Measurements from ENCODE around the gene IGF2BP2.
A peak's percentile ranks its signal among the peaks of the same experiment; 100 is the strongest.

The IGF2BP2 gene

GRCh38 chr3:185721970-185722369, 102.9 kb downstream of the IGF2BP2 start:
- ATAC-seq = no peak
- TF ChIP-seq, protein P1, sequence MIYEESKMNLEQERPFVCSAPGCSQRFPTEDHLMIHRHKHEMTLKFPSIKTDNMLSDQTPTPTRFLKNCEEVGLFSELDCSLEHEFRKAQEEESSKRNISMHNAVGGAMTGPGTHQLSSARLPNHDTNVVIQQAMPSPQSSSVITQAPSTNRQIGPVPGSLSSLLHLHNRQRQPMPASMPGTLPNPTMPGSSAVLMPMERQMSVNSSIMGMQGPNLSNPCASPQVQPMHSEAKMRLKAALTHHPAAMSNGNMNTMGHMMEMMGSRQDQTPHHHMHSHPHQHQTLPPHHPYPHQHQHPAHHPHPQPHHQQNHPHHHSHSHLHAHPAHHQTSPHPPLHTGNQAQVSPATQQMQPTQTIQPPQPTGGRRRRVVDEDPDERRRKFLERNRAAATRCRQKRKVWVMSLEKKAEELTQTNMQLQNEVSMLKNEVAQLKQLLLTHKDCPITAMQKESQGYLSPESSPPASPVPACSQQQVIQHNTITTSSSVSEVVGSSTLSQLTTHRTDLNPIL (CRISPR knock-in tag; IDR thresholded peaks at IDR 0.05; ENCODE audit: low read depth) = no peak
- no peak for TF ChIP-seq ZNF565 (CRISPR knock-in tag; conservative IDR thresholded peaks at IDR 0.05; ENCODE audit: low read depth)
- TF ChIP-seq ZNF70 (CRISPR knock-in tag; IDR thresholded peaks at IDR 0.05) = no peak

- no peak for ATAC-seq
- no peak for TF ChIP-seq RARB (CRISPR knock-in tag; IDR thresholded peaks at IDR 0.05)
- TF ChIP-seq, protein P2, sequence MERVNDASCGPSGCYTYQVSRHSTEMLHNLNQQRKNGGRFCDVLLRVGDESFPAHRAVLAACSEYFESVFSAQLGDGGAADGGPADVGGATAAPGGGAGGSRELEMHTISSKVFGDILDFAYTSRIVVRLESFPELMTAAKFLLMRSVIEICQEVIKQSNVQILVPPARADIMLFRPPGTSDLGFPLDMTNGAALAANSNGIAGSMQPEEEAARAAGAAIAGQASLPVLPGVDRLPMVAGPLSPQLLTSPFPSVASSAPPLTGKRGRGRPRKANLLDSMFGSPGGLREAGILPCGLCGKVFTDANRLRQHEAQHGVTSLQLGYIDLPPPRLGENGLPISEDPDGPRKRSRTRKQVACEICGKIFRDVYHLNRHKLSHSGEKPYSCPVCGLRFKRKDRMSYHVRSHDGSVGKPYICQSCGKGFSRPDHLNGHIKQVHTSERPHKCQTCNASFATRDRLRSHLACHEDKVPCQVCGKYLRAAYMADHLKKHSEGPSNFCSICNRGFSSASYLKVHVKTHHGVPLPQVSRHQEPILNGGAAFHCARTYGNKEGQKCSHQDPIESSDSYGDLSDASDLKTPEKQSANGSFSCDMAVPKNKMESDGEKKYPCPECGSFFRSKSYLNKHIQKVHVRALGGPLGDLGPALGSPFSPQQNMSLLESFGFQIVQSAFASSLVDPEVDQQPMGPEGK (CRISPR knock-in tag; IDR thresholded peaks at IDR 0.05; ENCODE audit: borderline replicate concordance) = no peak
- TF ChIP-seq BACH2 (CRISPR knock-in tag; IDR thresholded peaks at IDR 0.05; ENCODE audit: borderline replicate concordance) = no peak
- TF ChIP-seq ZNF70 (CRISPR knock-in tag; IDR thresholded peaks at IDR 0.05) = no peak
- TF ChIP-seq PPARA (CRISPR knock-in tag; IDR thresholded peaks at IDR 0.05; ENCODE audit: borderline replicate concordance) = no peak
- TF ChIP-seq ZC3H10 (CRISPR knock-in tag; IDR thresholded peaks at IDR 0.05) = no peak
- TF ChIP-seq TCF4 (CRISPR knock-in tag; IDR thresholded peaks at IDR 0.05; ENCODE audit: borderline replicate concordance) = no peak
- TF ChIP-seq CSDC2 (CRISPR knock-in tag; IDR thresholded peaks at IDR 0.05) = no peak
Observed at GRCh38 chr3:185720326-185720725, 104.5 kb downstream of the IGF2BP2 start.

GRCh38 chr3:185718736-185719593, 105.9 kb downstream of the IGF2BP2 start:
- no peak for TF ChIP-seq TCF4 (CRISPR knock-in tag; IDR thresholded peaks at IDR 0.05; ENCODE audit: borderline replicate concordance)
- TF ChIP-seq BACH2 (CRISPR knock-in tag; IDR thresholded peaks at IDR 0.05; ENCODE audit: borderline replicate concordance) = no peak
- no peak for TF ChIP-seq GLIS3 (CRISPR knock-in tag; IDR thresholded peaks at IDR 0.05)
- TF ChIP-seq ESRRG (CRISPR knock-in tag; IDR thresholded peaks at IDR 0.05) = no peak
- no peak for TF ChIP-seq TSHZ2 (CRISPR knock-in tag; IDR thresholded peaks at IDR 0.05)
- no peak for ATAC-seq

GRCh38 chr3:185717627-185718402, 107.0 kb downstream of the IGF2BP2 start:
- ATAC-seq = peak; percentile 12
- TF ChIP-seq BACH2 (CRISPR knock-in tag; IDR thresholded peaks at IDR 0.05; ENCODE audit: borderline replicate concordance) = no peak
- no peak for TF ChIP-seq ZC3H10 (CRISPR knock-in tag; IDR thresholded peaks at IDR 0.05)
- no peak for TF ChIP-seq ZNF565 (CRISPR knock-in tag; conservative IDR thresholded peaks at IDR 0.05; ENCODE audit: low read depth)
- TF ChIP-seq, protein P2 (CRISPR knock-in tag; IDR thresholded peaks at IDR 0.05; ENCODE audit: borderline replicate concordance) = no peak
- no peak for TF ChIP-seq TOX (CRISPR knock-in tag; IDR thresholded peaks at IDR 0.05; ENCODE audit: borderline replicate concordance)
- TF ChIP-seq PPARA (CRISPR knock-in tag; IDR thresholded peaks at IDR 0.05; ENCODE audit: borderline replicate concordance) = no peak
- TF ChIP-seq ZFP3 (CRISPR knock-in tag; IDR thresholded peaks at IDR 0.05) = no peak
- TF ChIP-seq CSDC2 (CRISPR knock-in tag; IDR thresholded peaks at IDR 0.05) = no peak
- no peak for TF ChIP-seq TCF4 (CRISPR knock-in tag; IDR thresholded peaks at IDR 0.05; ENCODE audit: borderline replicate concordance)
- TF ChIP-seq ZNF70 (CRISPR knock-in tag; IDR thresholded peaks at IDR 0.05) = no peak
- no peak for TF ChIP-seq TSHZ2 (CRISPR knock-in tag; IDR thresholded peaks at IDR 0.05)

Data from SK-N-SH treated with all-trans-retinoic acid at 6 μM for 48 hours (cell line).